K562 (cell line): ENCODE results near the gene NPFFR1. TPM values are rescaled to one million over a fixed set of nuclear protein-coding genes. Genes with fewer than 3 reads are reported as not detected.

Experiments
- SIN3A ChIP-seq, 2 experiments: fragments of 150-350 bp in 1 of 2; IDR thresholded peaks; 2 replicates each; pipeline ENCODE4 v1.6.1; 2011 to 2016; ENCODE audit warnings: borderline replicate concordance in 2 of 2, low read depth in 2 of 2, low read length in 2 of 2, mild to moderate bottlenecking in 2 of 2, moderate library complexity in 2 of 2; ENCODE audit not compliant: control insufficient read depth in 1 of 2
- STAT5B ChIP-seq: fragments of 250-450 bp; sonication (Bioruptor Pico); IDR thresholded peaks from 2 replicates; pipeline ENCODE4 v1.8.0; 2021; ENCODE audit warnings: mild to moderate bottlenecking, inconsistent platforms
- TAL1 ChIP-seq: fragments of 450-650 bp; IDR thresholded peaks from 2 replicates; pipeline ENCODE4 v1.6.1; 2016; ENCODE audit warnings: mild to moderate bottlenecking
- ZNF133 ChIP-seq: fragments of 250-450 bp; sonication (Bioruptor Pico); IDR thresholded peaks from 2 replicates; pipeline ENCODE4 v1.4.0; 2020; ENCODE audit warnings: mild to moderate bottlenecking
- polyA plus RNA-seq, 8 experiments: library from polyadenylated mRNA; depleted of rRNA in 4 of 8; stranded (reverse) in 5 of 8; unstranded in 3 of 8; fragments of >200 nt; fragmentation: Nextera tagmentation in 2 of 8; fragmentation: Illumina TruSeq in 1 of 8; extraction: Ambion mirVana in 2 of 8; extraction: Trizol in 1 of 8; gene quantifications; 2 replicates each; pipeline versions ENCODE4 v1.2.1 to v1.2.3, GENCODE V29; 2011 to 2014; ENCODE audit warnings: inconsistent platforms in 1 of 8, missing spikeins in 1 of 8
- total RNA-seq, 7 experiments: library from RNA; depleted of rRNA in 6 of 7; stranded (reverse); fragments of >200 nt in 6 of 7; fragmentation: Illumina TruSeq in 2 of 7; extraction: Trizol in 2 of 7; gene quantifications; 2 replicates each; pipeline versions ENCODE4 v1.2.1 to v1.2.3, GENCODE V29; 2011 to 2021; ENCODE audit warnings: low replicate concordance in 1 of 7
- TF ChIP-seq, protein P1 (sequence below), 2 experiments: IDR thresholded peaks in 1 of 2; conservative IDR thresholded peaks in 1 of 2; 2 replicates each; pipeline ENCODE4 v1.6.1; 2016; ENCODE audit warnings: low read depth in 2 of 2, mild to moderate bottlenecking in 1 of 2, missing compliant biosample characterization in 1 of 2, missing genetic modification characterization in 1 of 2, moderate library complexity in 1 of 2
- TF ChIP-seq, protein P2 (sequence below): fragments of 200-600 bp; sonication (generic); IDR thresholded peaks from one replicate; pipeline ENCODE4 v1.6.1; 2012; ENCODE audit warnings: mild to moderate bottlenecking, low read depth, low read length, inconsistent platforms

The NPFFR1 gene
- total and polyA plus RNA-seq, 9 of the 15 experiments (the other 6 are each of a cell fraction or from before 2014, with no cell fraction given): under 0.01 TPM; not detected in 8

DNA sequence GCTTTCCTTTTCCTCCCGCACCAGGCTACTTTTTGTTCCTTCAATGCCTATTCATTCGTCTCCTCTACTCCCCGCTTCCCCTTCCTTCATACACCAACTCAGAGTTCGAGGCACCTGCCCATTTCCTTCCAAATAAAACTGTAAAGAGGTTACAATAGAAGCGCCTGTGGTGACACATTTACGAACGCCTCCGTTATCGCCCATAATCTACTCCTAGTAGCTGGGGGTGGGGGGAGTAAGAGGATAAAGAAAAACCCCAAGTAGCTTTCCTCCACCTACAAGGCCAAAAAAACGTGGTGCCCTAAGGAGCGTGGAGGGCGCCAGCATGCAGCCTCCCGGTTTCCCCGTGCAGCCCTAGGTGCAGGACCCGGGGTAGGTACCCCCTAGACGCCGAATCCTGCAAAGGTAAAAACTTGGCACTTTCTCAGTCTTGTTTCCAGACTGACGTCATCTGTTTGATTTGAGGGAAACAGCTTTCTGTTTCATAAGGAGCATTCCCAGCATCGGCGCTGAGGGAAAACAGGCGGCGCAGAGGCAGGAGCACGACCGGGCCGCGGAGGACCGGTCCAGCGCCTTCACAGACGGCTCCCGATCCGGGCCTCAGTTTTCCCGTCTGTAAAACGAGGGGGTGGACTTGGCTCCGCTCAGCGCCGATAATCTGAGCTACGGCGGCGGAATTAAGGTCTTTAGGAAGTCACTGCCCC is 51.5 kb downstream of the NPFFR1 start (continued):
- TF ChIP-seq, protein P1, sequence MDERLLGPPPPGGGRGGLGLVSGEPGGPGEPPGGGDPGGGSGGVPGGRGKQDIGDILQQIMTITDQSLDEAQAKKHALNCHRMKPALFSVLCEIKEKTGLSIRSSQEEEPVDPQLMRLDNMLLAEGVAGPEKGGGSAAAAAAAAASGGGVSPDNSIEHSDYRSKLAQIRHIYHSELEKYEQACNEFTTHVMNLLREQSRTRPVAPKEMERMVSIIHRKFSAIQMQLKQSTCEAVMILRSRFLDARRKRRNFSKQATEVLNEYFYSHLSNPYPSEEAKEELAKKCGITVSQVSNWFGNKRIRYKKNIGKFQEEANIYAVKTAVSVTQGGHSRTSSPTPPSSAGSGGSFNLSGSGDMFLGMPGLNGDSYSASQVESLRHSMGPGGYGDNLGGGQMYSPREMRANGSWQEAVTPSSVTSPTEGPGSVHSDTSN (CRISPR knock-in tag; IDR thresholded peaks at IDR 0.05; ENCODE audit: low read depth): no peak
- TF ChIP-seq, protein P1 (tag; conservative IDR thresholded peaks at IDR 0.05; ENCODE audit: low read depth): peak; percentile 84
- TF ChIP-seq SIN3A (IDR thresholded peaks at IDR 0.05; ENCODE audit: borderline replicate concordance in 2 of 2, control insufficient read depth in 1 of 2, low read depth in 2 of 2, low read length in 2 of 2) (peak; percentile 19 to 32; a peak in 2 of 4 replicates), STAT5B (CRISPR knock-in tag) (no peak), TAL1 (no peak), ZNF133 (CRISPR knock-in tag) (no peak)
- TF ChIP-seq, protein P2, sequence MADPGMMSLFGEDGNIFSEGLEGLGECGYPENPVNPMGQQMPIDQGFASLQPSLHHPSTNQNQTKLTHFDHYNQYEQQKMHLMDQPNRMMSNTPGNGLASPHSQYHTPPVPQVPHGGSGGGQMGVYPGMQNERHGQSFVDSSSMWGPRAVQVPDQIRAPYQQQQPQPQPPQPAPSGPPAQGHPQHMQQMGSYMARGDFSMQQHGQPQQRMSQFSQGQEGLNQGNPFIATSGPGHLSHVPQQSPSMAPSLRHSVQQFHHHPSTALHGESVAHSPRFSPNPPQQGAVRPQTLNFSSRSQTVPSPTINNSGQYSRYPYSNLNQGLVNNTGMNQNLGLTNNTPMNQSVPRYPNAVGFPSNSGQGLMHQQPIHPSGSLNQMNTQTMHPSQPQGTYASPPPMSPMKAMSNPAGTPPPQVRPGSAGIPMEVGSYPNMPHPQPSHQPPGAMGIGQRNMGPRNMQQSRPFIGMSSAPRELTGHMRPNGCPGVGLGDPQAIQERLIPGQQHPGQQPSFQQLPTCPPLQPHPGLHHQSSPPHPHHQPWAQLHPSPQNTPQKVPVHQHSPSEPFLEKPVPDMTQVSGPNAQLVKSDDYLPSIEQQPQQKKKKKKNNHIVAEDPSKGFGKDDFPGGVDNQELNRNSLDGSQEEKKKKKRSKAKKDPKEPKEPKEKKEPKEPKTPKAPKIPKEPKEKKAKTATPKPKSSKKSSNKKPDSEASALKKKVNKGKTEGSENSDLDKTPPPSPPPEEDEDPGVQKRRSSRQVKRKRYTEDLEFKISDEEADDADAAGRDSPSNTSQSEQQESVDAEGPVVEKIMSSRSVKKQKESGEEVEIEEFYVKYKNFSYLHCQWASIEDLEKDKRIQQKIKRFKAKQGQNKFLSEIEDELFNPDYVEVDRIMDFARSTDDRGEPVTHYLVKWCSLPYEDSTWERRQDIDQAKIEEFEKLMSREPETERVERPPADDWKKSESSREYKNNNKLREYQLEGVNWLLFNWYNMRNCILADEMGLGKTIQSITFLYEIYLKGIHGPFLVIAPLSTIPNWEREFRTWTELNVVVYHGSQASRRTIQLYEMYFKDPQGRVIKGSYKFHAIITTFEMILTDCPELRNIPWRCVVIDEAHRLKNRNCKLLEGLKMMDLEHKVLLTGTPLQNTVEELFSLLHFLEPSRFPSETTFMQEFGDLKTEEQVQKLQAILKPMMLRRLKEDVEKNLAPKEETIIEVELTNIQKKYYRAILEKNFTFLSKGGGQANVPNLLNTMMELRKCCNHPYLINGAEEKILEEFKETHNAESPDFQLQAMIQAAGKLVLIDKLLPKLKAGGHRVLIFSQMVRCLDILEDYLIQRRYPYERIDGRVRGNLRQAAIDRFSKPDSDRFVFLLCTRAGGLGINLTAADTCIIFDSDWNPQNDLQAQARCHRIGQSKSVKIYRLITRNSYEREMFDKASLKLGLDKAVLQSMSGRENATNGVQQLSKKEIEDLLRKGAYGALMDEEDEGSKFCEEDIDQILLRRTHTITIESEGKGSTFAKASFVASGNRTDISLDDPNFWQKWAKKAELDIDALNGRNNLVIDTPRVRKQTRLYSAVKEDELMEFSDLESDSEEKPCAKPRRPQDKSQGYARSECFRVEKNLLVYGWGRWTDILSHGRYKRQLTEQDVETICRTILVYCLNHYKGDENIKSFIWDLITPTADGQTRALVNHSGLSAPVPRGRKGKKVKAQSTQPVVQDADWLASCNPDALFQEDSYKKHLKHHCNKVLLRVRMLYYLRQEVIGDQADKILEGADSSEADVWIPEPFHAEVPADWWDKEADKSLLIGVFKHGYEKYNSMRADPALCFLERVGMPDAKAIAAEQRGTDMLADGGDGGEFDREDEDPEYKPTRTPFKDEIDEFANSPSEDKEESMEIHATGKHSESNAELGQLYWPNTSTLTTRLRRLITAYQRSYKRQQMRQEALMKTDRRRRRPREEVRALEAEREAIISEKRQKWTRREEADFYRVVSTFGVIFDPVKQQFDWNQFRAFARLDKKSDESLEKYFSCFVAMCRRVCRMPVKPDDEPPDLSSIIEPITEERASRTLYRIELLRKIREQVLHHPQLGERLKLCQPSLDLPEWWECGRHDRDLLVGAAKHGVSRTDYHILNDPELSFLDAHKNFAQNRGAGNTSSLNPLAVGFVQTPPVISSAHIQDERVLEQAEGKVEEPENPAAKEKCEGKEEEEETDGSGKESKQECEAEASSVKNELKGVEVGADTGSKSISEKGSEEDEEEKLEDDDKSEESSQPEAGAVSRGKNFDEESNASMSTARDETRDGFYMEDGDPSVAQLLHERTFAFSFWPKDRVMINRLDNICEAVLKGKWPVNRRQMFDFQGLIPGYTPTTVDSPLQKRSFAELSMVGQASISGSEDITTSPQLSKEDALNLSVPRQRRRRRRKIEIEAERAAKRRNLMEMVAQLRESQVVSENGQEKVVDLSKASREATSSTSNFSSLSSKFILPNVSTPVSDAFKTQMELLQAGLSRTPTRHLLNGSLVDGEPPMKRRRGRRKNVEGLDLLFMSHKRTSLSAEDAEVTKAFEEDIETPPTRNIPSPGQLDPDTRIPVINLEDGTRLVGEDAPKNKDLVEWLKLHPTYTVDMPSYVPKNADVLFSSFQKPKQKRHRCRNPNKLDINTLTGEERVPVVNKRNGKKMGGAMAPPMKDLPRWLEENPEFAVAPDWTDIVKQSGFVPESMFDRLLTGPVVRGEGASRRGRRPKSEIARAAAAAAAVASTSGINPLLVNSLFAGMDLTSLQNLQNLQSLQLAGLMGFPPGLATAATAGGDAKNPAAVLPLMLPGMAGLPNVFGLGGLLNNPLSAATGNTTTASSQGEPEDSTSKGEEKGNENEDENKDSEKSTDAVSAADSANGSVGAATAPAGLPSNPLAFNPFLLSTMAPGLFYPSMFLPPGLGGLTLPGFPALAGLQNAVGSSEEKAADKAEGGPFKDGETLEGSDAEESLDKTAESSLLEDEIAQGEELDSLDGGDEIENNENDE: no peak
